ENCODE data around the gene TSHZ2.

Gene TSHZ2

DNA sequence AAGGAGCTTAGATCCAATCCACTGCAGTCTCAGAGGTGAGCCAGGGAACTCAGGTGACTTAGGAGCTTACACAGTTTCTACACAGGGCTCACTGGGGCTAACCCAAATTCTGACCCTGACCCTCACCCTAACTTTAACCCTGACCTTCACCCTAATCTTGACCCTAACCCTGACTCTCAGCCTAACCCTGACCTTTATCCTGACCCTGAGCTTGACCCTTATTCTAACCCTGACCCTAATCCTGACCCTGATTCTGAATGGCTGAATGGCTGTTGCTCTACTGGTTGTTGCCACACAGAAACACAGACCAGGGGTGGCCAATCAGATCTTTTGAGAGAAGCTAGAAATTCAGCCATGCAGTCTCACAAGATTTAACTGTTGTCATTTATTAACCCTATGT, 180.1 kb downstream of the TSHZ2 start:
- CTCF ChIA-PET = no interaction called here
- POLR2A ChIA-PET = no interaction called here
- no peak for DNase-seq (ENCODE audit: extremely low spot score)
- no peak for TF ChIP-seq ZNF384 (IDR thresholded peaks at IDR 0.05)
- no peak for TF ChIP-seq SUZ12 (IDR thresholded peaks at IDR 0.05)
- no peak for TF ChIP-seq FOXA1 (IDR thresholded peaks at IDR 0.05)
- TF ChIP-seq FOXK2 (IDR thresholded peaks at IDR 0.05) = no peak
- TF ChIP-seq ARNT (IDR thresholded peaks at IDR 0.05) = no peak
- TF ChIP-seq ELF4 (IDR thresholded peaks at IDR 0.05) = no peak
- TF ChIP-seq L3MBTL2 (conservative IDR thresholded peaks at IDR 0.05) = no peak

DNA sequence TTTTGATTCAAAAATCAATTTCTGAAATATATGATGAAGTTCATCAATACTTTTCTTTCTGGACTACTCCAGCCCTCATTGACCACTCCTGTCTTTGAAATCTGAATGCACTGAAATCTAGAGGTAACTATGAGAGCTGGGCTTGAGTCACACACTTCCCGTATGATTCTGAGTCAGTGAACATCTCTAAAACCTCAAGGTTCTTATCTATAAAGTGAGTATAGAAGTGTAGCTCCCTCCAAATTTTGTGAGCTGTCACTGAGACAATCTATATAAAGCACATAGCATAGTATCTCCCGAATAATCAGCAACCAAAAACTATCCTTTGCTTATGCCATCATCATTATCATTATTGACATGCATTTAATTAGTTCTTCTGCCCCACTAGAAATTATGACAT, 182.4 kb downstream of the TSHZ2 start:
- CTCF ChIA-PET = interaction anchor here (0.6 kb wide), 1 partner anchor 59 kb away, joined by 3 read pairs; no protein-coding TSS in a partner anchor
- POLR2A ChIA-PET = no interaction called here

DNA sequence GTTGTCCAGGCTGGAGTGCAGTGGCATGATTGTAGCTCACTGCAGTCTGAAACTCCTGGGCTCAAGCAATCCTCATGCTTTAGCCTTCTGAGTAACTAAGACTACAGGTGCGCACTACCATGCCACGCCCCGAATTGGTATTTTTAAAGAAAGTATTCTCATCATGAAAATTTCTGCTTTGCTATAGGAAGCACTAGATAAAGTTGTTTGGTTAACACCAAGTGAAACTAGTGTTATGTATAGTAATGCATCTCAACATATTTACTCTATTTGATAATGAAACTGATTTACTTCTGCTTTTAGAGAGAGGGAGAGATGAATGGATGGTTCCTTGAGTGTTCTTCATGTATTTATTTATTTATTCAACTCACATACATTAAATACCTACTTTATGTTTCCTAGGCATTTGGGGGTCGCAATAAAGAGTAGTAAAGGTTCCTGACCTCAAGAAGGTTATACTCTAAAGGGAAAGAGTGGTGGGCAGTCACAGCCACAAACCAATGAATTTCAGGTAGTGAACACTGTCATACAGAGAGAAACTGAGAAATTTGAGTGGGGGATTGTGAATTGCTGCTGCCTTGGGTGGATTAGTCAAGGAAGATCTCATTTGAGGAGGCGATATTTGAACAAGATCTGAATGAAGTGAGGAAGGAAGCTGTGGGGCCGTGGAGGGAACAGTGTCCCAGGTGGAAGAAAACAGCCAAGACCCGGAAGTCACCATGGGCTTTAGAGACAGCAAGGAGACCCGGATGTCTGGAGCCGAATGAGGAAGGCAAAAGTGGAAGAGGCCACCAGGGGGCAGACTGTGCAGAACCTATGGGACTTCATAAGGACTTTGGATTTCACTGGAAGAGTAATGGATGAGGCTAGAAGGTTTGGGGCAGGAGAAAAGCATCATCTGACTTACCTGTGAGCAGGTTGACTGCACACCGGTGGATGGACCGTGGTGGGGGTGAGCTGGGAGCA, 185.6 kb downstream of the TSHZ2 start:
- peak; percentile 57 for DNase-seq (ENCODE audit: extremely low spot score)
- TF ChIP-seq CTBP1 (IDR thresholded peaks at IDR 0.05; ENCODE audit: borderline replicate concordance) (no peak), ZNF384 (IDR thresholded peaks at IDR 0.05) (no peak), BHLHE40 (IDR thresholded peaks at IDR 0.05; ENCODE audit: borderline replicate concordance) (no peak), FOXA1 (IDR thresholded peaks at IDR 0.05) (no peak), TARDBP (IDR thresholded peaks at IDR 0.05) (no peak), ELF4 (IDR thresholded peaks at IDR 0.05) (peak; percentile 47; the same call in 1 of the 2 replicates)
- ChIA-PET CTCF (no interaction called here), POLR2A (no interaction called here)

More for the DNA sequence above, 182.4 kb downstream of the TSHZ2 start:
- no peak for TF ChIP-seq BHLHE40 (IDR thresholded peaks at IDR 0.05; ENCODE audit: borderline replicate concordance)
- DNase-seq (ENCODE audit: extremely low spot score) = no peak

DNA sequence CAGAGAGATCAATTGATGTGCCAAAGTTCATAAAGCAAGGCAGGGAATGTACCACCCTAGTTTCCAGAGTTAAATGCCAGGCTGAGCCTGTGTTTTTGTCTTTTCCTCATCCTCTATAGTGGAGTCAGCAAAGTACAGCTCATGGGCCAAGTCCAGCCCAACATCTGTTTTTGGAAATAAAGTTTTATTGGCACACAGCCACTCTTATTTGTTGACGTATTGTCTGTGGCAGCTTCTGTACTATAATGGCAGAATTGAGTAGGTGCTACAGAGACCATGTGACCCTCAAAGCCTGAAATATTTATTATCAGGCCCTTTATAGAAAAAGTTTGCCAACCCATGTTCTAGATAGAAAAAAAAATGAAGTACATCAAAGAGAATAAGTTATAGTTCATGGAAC, 187.0 kb downstream of the TSHZ2 start:
- ChIA-PET CTCF (no interaction called here), POLR2A (no interaction called here)
- DNase-seq (ENCODE audit: extremely low spot score) = no peak
- TF ChIP-seq HDGF (IDR thresholded peaks at IDR 0.05; ENCODE audit: borderline replicate concordance) (no peak), FOXA1 (IDR thresholded peaks at IDR 0.05) (no peak), ARNT (IDR thresholded peaks at IDR 0.05) (no peak), BHLHE40 (IDR thresholded peaks at IDR 0.05; ENCODE audit: borderline replicate concordance) (no peak), ELF4 (IDR thresholded peaks at IDR 0.05) (no peak), CTBP1 (IDR thresholded peaks at IDR 0.05; ENCODE audit: borderline replicate concordance) (no peak), FOXM1 (IDR thresholded peaks at IDR 0.05; ENCODE audit: borderline replicate concordance) (no peak), FOXK2 (IDR thresholded peaks at IDR 0.05) (no peak), LEF1 (IDR thresholded peaks at IDR 0.05; ENCODE audit: borderline replicate concordance) (no peak), TARDBP (IDR thresholded peaks at IDR 0.05) (no peak), L3MBTL2 (conservative IDR thresholded peaks at IDR 0.05) (no peak), SUZ12 (IDR thresholded peaks at IDR 0.05) (no peak)

DNA sequence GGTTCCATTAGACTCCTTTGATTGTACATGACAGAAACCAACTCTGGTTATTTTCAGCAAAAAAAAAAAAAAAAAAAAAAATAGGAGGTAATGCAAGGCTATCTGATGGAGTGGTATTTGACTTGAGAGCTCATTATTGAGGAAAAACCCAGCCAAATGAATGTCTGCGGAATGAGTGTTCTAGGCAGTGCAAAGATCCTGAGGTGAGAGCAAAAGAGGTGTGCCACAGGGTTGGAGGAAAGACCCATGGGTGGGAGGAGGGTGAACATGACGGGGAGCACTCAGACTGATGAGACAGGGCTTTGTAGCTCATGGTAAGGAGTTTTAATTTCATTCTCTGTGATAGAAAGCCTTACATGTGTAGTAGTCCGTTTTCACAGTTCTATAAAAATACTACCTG, 188.9 kb downstream of the TSHZ2 start:
- POLR2A ChIA-PET = no interaction called here
- CTCF ChIA-PET = interaction anchor here (0.6 kb wide), 2 partner anchors 9 to 110 kb away, joined by 3 to 4 read pairs; no protein-coding TSS in a partner anchor
- TF ChIP-seq BHLHE40 (IDR thresholded peaks at IDR 0.05; ENCODE audit: borderline replicate concordance) = no peak
- no peak for TF ChIP-seq SP1 (IDR thresholded peaks at IDR 0.05)
- TF ChIP-seq CTBP1 (IDR thresholded peaks at IDR 0.05; ENCODE audit: borderline replicate concordance) = no peak
- no peak for TF ChIP-seq LEF1 (IDR thresholded peaks at IDR 0.05; ENCODE audit: borderline replicate concordance)
- TF ChIP-seq FOXM1 (IDR thresholded peaks at IDR 0.05; ENCODE audit: borderline replicate concordance) = no peak
- no peak for TF ChIP-seq SUZ12 (IDR thresholded peaks at IDR 0.05)
- no peak for TF ChIP-seq ARNT (IDR thresholded peaks at IDR 0.05)
- no peak for TF ChIP-seq ZNF384 (IDR thresholded peaks at IDR 0.05)
- TF ChIP-seq NFRKB (IDR thresholded peaks at IDR 0.05) = no peak
- no peak for TF ChIP-seq L3MBTL2 (conservative IDR thresholded peaks at IDR 0.05)
- no peak for TF ChIP-seq HDGF (IDR thresholded peaks at IDR 0.05; ENCODE audit: borderline replicate concordance)
- DNase-seq (ENCODE audit: extremely low spot score) = no peak

DNA sequence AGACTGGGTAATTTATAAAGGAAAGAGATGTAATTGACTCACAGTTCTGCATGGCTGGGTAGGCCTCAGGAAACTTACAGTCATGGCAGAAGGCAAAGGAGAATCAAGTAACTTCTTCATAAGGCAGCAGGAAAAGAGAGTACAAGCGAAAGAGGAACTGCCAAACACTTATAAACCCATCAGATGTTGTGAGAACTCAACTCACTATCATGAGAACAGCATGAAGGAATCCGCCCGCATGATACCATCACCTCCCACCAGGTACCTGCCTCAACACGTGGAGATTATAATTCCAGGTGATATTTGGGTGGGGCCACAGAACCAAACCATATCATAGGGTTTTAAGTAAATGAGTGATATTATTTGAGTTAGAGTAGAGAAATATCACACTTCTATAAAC, 189.3 kb downstream of the TSHZ2 start:
- TF ChIP-seq FOXM1 (IDR thresholded peaks at IDR 0.05; ENCODE audit: borderline replicate concordance) = no peak
- no peak for TF ChIP-seq CTBP1 (IDR thresholded peaks at IDR 0.05; ENCODE audit: borderline replicate concordance)
- no peak for TF ChIP-seq SUZ12 (IDR thresholded peaks at IDR 0.05)
- TF ChIP-seq ZNF384 (IDR thresholded peaks at IDR 0.05) = no peak
- TF ChIP-seq FOXA1 (IDR thresholded peaks at IDR 0.05) = no peak
- TF ChIP-seq ARNT (IDR thresholded peaks at IDR 0.05) = no peak
- no peak for TF ChIP-seq FOXK2 (IDR thresholded peaks at IDR 0.05)
- no peak for TF ChIP-seq NFRKB (IDR thresholded peaks at IDR 0.05)
- no peak for TF ChIP-seq ELF4 (IDR thresholded peaks at IDR 0.05)
- TF ChIP-seq, protein P1, sequence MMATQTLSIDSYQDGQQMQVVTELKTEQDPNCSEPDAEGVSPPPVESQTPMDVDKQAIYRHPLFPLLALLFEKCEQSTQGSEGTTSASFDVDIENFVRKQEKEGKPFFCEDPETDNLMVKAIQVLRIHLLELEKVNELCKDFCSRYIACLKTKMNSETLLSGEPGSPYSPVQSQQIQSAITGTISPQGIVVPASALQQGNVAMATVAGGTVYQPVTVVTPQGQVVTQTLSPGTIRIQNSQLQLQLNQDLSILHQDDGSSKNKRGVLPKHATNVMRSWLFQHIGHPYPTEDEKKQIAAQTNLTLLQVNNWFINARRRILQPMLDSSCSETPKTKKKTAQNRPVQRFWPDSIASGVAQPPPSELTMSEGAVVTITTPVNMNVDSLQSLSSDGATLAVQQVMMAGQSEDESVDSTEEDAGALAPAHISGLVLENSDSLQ (IDR thresholded peaks at IDR 0.05) = no peak
- TF ChIP-seq BHLHE40 (IDR thresholded peaks at IDR 0.05; ENCODE audit: borderline replicate concordance) = no peak
- no peak for TF ChIP-seq TARDBP (IDR thresholded peaks at IDR 0.05)
- no peak for TF ChIP-seq SP1 (IDR thresholded peaks at IDR 0.05)
- TF ChIP-seq L3MBTL2 (conservative IDR thresholded peaks at IDR 0.05) = no peak
- TF ChIP-seq LEF1 (IDR thresholded peaks at IDR 0.05; ENCODE audit: borderline replicate concordance) = no peak
- TF ChIP-seq HDGF (IDR thresholded peaks at IDR 0.05; ENCODE audit: borderline replicate concordance) = no peak
- ChIA-PET CTCF (interaction anchor here (0.6 kb wide), 1 partner anchor 9 kb away, joined by 4 read pairs; no protein-coding TSS in a partner anchor), POLR2A (no interaction called here)
- DNase-seq (ENCODE audit: extremely low spot score) = no peak

DNA sequence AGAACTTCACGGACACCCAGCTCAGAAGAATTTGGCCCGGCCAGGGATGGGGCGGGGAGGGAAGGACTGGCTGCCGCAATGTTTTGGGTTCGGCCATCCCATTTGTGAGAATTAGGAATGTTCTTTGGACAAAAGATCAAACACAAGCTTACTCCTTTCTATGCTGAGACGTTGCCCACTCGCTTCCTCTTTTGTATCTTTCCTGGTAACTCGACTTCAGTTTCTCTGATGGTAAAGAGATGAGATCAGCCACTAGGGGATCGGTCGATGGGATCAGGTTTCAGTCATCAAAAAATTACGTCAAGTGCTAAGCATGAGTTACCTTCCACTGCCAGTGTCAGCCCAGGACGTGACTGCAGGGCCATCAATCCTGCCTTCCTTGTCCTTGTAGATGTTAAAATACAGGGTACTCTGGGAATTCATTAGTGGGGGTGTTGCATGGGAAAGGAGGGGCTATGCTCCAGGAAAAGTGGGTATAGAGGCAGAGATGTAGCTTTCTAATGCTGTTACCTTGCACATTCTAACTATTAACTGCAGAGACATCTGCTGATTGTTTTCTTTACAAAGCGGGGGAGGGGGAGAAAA, 190.2 kb downstream of the TSHZ2 start:
- CTCF ChIA-PET = interaction anchor here (0.7 kb wide), 1 partner anchor 333 kb away, joined by 4 read pairs; no protein-coding TSS in a partner anchor
- POLR2A ChIA-PET = no interaction called here
- TF ChIP-seq CTBP1 (IDR thresholded peaks at IDR 0.05; ENCODE audit: borderline replicate concordance) (peak; percentile 49; the same call in 1 of the 2 replicates), LEF1 (IDR thresholded peaks at IDR 0.05; ENCODE audit: borderline replicate concordance) (0 out of 2 replicates have a peak, but pooled peaks have one; percentile 63), FOXM1 (IDR thresholded peaks at IDR 0.05; ENCODE audit: borderline replicate concordance) (no peak)
- TF ChIP-seq, protein P1 (IDR thresholded peaks at IDR 0.05) = peak; percentile 88
- peak; percentile 79 for DNase-seq (ENCODE audit: extremely low spot score)

Measured in HEK293T (cell line).